ENCODE data around the gene ZNRF1. TPM values are rescaled to one million over a fixed set of nuclear protein-coding genes. Genes with fewer than 3 reads are reported as not detected.

Gene ZNRF1
- total and polyA plus RNA-seq, 8 donors = 5.3 to 11.4 (median 7.9) TPM

- DNase-seq = no peak
- no peak for FAIRE-seq
These were observed 139.8 kb downstream of the ZNRF1 start for GRCh38 chr16:75138636-75139035.

GRCh38 chr16:75139498-75139897 is 140.7 kb downstream of the ZNRF1 start:
- no peaks in the 10 kb centered on the region for H3K9me3 ChIP-seq
- H3K4me3 ChIP-seq = no peak overlapping the region
- DNase-seq = no peak
- 97% methylated on average over 5 of the region's 5 CpGs for WGBS, 2 donors
- no peaks in the 10 kb centered on the region for H3K4me1 ChIP-seq
- intact Hi-C loops (cut with DNase I) = no loop called here
- H3K27ac ChIP-seq = no peak overlapping the region
- FAIRE-seq = no peak
- no peak for ATAC-seq
- H3K27me3 ChIP-seq = no peaks in the 10 kb centered on the region
- TF ChIP-seq CTCF (IDR thresholded peaks at IDR 0.05) = no peak
- no peaks in the 10 kb centered on the region for H3K36me3 ChIP-seq

More at GRCh38 chr16:75138636-75139035, 139.8 kb downstream of the ZNRF1 start:
- Histone ChIP-seq H3K4me3 (no peak overlapping the region), H3K9me3 (no peaks in the 10 kb centered on the region), H3K27me3 (no peaks in the 10 kb centered on the region), H3K4me1 (no peaks in the 10 kb centered on the region), H3K36me3 (no peaks in the 10 kb centered on the region), H3K27ac (no peak overlapping the region)
- no peak for ATAC-seq
- no peak for TF ChIP-seq CTCF (IDR thresholded peaks at IDR 0.05)
- 63 to 70% methylated on average over 9 of the region's 9 CpGs for WGBS, 2 donors
- intact Hi-C loops (cut with DNase I) = no loop called here

- no peak overlapping the region for H3K4me3 ChIP-seq
- H3K27me3 ChIP-seq = no peaks in the 10 kb centered on the region
- 74 to 81% methylated on average over 6 of the region's 6 CpGs for WGBS, 2 donors
- H3K36me3 ChIP-seq = no peaks in the 10 kb centered on the region
- H3K27ac ChIP-seq = no peak overlapping the region
- H3K9me3 ChIP-seq = no peaks in the 10 kb centered on the region
- intact Hi-C loops (cut with DNase I) = no loop called here
- no peak for TF ChIP-seq CTCF (IDR thresholded peaks at IDR 0.05)
- no peak for FAIRE-seq
- DNase-seq = no peak
- no peaks in the 10 kb centered on the region for H3K4me1 ChIP-seq
- ATAC-seq = no peak
These were observed 145.1 kb downstream of the ZNRF1 start for GRCh38 chr16:75143941-75144340.

- H3K4me1 ChIP-seq = peaks cover 0 to 8% (median 0%) of the 10 kb centered on the region in 3 donors
- no peaks in the 10 kb centered on the region for H3K27me3 ChIP-seq
- intact Hi-C loops (cut with DNase I) = no loop called here
- no peaks in the 10 kb centered on the region for H3K9me3 ChIP-seq
- FAIRE-seq (no peak), ATAC-seq (no peak), DNase-seq (no peak)
- WGBS, 2 donors = 24 to 31% methylated on average over 3 of the region's 3 CpGs
- no peaks in the 10 kb centered on the region for H3K36me3 ChIP-seq
- peak overlapping the region in 1 of 4 donors; percentile 95 for H3K27ac ChIP-seq
- TF ChIP-seq CTCF (IDR thresholded peaks at IDR 0.05) = no peak
- H3K4me3 ChIP-seq = peak overlapping the region in 2 of 4 donors; percentile 93 to 99
These were observed 149.1 kb downstream of the ZNRF1 start for GRCh38 chr16:75147968-75148310.

GRCh38 chr16:75148311-75149195 is 149.7 kb downstream of the ZNRF1 start, which contains the start of gene ZFP1:
ZFP1 (plus strand) TSS chr16:75148524; CDS start chr16:75152952, 4,428 bp downstream.
- DNase-seq = peak; percentile 93 to 99 (median 95)
- no peak for TF ChIP-seq CTCF (IDR thresholded peaks at IDR 0.05)
- peak within 1 kb of the TSS; percentile 93 to 99 (median 97) for H3K4me3 ChIP-seq
- no peaks in the 10 kb centered on the region for H3K27me3 ChIP-seq
- peak; percentile 94 to 99 (median 96) for ATAC-seq
- intact Hi-C loops (cut with DNase I) = no loop called here
- peak within 1 kb of the TSS; percentile 75 to 97 (median 88) for H3K27ac ChIP-seq
- WGBS, 2 donors = 0% methylated on average over 58 to 93 of the region's 93 CpGs
- no peaks in the 10 kb centered on the region for H3K36me3 ChIP-seq
- peaks cover 0 to 8% (median 0%) of the 10 kb centered on the region in 3 donors for H3K4me1 ChIP-seq
- FAIRE-seq = no peak
- H3K9me3 ChIP-seq = no peaks in the 10 kb centered on the region
